ENCODE measurements around the gene MAPK10.

DNA sequence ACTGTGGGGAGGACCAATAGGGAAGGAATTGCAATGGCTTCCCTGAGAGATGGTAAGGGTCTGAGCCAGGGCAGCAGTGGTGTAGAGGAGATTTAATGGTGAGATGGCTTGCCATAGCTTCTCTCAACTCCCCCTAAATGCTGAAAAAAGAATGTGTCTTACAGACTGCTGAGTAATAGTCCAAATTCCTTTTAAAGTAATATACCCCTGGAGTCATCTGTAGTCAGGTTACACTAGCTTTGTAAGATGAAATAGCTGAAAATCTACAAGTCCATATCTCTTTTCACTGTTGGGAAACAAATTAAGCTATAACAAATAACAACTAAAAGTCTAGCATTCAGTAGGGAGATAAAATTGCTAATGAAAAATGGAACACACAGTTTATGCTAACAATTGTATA is 33.5 kb downstream of the MAPK10 start:
- TF ChIP-seq, protein P1, sequence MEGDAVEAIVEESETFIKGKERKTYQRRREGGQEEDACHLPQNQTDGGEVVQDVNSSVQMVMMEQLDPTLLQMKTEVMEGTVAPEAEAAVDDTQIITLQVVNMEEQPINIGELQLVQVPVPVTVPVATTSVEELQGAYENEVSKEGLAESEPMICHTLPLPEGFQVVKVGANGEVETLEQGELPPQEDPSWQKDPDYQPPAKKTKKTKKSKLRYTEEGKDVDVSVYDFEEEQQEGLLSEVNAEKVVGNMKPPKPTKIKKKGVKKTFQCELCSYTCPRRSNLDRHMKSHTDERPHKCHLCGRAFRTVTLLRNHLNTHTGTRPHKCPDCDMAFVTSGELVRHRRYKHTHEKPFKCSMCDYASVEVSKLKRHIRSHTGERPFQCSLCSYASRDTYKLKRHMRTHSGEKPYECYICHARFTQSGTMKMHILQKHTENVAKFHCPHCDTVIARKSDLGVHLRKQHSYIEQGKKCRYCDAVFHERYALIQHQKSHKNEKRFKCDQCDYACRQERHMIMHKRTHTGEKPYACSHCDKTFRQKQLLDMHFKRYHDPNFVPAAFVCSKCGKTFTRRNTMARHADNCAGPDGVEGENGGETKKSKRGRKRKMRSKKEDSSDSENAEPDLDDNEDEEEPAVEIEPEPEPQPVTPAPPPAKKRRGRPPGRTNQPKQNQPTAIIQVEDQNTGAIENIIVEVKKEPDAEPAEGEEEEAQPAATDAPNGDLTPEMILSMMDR (conservative IDR thresholded peaks at IDR 0.05; ENCODE audit: low read depth, low read length): no peak
- TF ChIP-seq EZH2 (IDR thresholded peaks at IDR 0.05; ENCODE audit: borderline replicate concordance, low read depth, low read length, poor library complexity, severe bottlenecking): no peak
